GM23248 (cell line): Measurements from ENCODE around the gene RAB44.

Experiments
- EZH2 ChIP-seq: fragments of 200-600 bp; sonication (generic); IDR thresholded peaks from 2 replicates; pipeline ENCODE4 v1.6.1; 2018; ENCODE audit warnings: antibody characterized with exemption, mild to moderate bottlenecking; ENCODE audit not compliant: insufficient read depth, poor library complexity, severe bottlenecking
- EZH2phosphoT487 ChIP-seq: fragments of 200-600 bp; sonication (generic); IDR thresholded peaks from 2 replicates; pipeline ENCODE4 v1.6.1; 2018; ENCODE audit warnings: antibody characterized with exemption, moderate library complexity, mild to moderate bottlenecking, low read depth; ENCODE audit not compliant: insufficient read depth

GRCh38 chr6:36719126-36719525 lies 21.5 kb downstream of the RAB44 start:
- TF ChIP-seq EZH2 (no peak), EZH2phosphoT487 (no peak)
